A549 (cell line): Measurements from ENCODE around the gene LCE1F. TPM values are rescaled to one million over a fixed set of nuclear protein-coding genes. Genes with fewer than 3 reads are reported as not detected.

Experiments
- ATAC-seq, 2 experiments: fragments of 200-7000 bp in 1 of 2; fragments of >200 bp in 1 of 2; cut with Nextera tagmentation in 1 of 2; cut with Tn5 transposase in 1 of 2; 3 replicates each; pipeline versions ENCODE4 v1.8.0 to v1.9.1; 2018 to 2020; ENCODE audit warnings: mild to moderate bottlenecking in 1 of 2, moderate library complexity in 1 of 2
- CTCF ChIA-PET: fragments of 300-600 bp; sonication (Branson Sonifier 250); formaldehyde crosslinking; extraction: SDS; loops from one replicate; lab custom pipeline; 2021; ENCODE audit warnings: antibody characterized with exemption, inconsistent platforms; lab: Yijun Ruan, JAX
- POLR2A ChIA-PET: fragments of 350-600 bp; formaldehyde crosslinking; extraction: SDS; loops from one replicate; lab custom pipeline; 2021; ENCODE audit warnings: antibody characterized with exemption, inconsistent platforms; lab: Yijun Ruan, JAX
- DNase-seq, 2 experiments: peaks; one replicate each; pipeline versions ENCODE4 v3.0.0 to v3.0.0-alpha.2; 2011 to 2016; ENCODE audit warnings: low read depth in 1 of 2, low spot score in 1 of 2
- FAIRE-seq: peaks from 2 replicates; lab custom pipeline; 2011; peaks lifted over from hg19 to GRCh38; lab: Jason Lieb, UNC
- H3K27ac ChIP-seq, 2 experiments: fragments of >200 bp; sonication (Bioruptor Twin); formaldehyde crosslinking; 3 replicates each; pipeline ENCODE4 v1.5.1; 2016 to 2017
- H3K4me1 ChIP-seq: fragments of >200 bp; sonication (Bioruptor Twin); formaldehyde crosslinking; 3 replicates; pipeline ENCODE4 v1.6.1; 2016
- H3K4me2 ChIP-seq: fragments of >200 bp; sonication (Bioruptor Twin); formaldehyde crosslinking; 3 replicates; pipeline ENCODE4 v1.6.1; 2016
- H3K4me3 ChIP-seq: fragments of >200 bp; sonication (Bioruptor Twin); formaldehyde crosslinking; 3 replicates; pipeline ENCODE4 v1.5.1; 2016
- H3K9me3 ChIP-seq: fragments of >200 bp; sonication (Bioruptor Twin); formaldehyde crosslinking; 3 replicates; pipeline ENCODE4 v1.6.1; 2016
- ATOH8 ChIP-seq: fragments of 250-450 bp; sonication (Bioruptor Pico); IDR thresholded peaks from 2 replicates; pipeline ENCODE4 v1.5.0; 2020; ENCODE audit warnings: low read depth, mild to moderate bottlenecking, moderate library complexity
- CBX8 ChIP-seq: fragments of 200-600 bp; sonication (generic); IDR thresholded peaks from 2 replicates; pipeline ENCODE4 v1.6.1; 2016
- CHD4 ChIP-seq: fragments of 200-600 bp; sonication (generic); IDR thresholded peaks from 2 replicates; pipeline ENCODE4 v1.6.1; 2016; ENCODE audit warnings: antibody characterized with exemption, mild to moderate bottlenecking, borderline replicate concordance
- EP300 ChIP-seq, 2 experiments: fragments of >200 bp; sonication (Bioruptor Twin); formaldehyde crosslinking; IDR thresholded peaks; 2 replicates in 1 of 2; 3 replicates in 1 of 2; pipeline ENCODE4 v1.6.1; 2016 to 2017
- ESRRA ChIP-seq: fragments of 150-350 bp; IDR thresholded peaks from 2 replicates; pipeline ENCODE4 v1.6.1; 2014; ENCODE audit warnings: mild to moderate bottlenecking, low read length, borderline replicate concordance
- FOXS1 ChIP-seq: fragments of 250-450 bp; sonication (Bioruptor Pico); IDR thresholded peaks from 2 replicates; pipeline ENCODE4 v1.5.0; 2020; ENCODE audit warnings: mild to moderate bottlenecking, moderate library complexity
- HOXB5 ChIP-seq: fragments of 250-450 bp; sonication (Bioruptor Pico); IDR thresholded peaks from 2 replicates; pipeline ENCODE4 v1.5.0; 2020; ENCODE audit warnings: mild to moderate bottlenecking, moderate library complexity
- JUN ChIP-seq, 2 experiments: fragments of >200 bp; sonication (Bioruptor Twin); formaldehyde crosslinking; IDR thresholded peaks; 2 replicates in 1 of 2; 3 replicates in 1 of 2; pipeline ENCODE4 v1.6.1; 2016 to 2017
- JUNB ChIP-seq: fragments of >200 bp; sonication (Bioruptor Twin); formaldehyde crosslinking; IDR thresholded peaks from 2 replicates; pipeline ENCODE4 v1.6.1; 2016
- KDM1A ChIP-seq: fragments of 200-600 bp; sonication (generic); IDR thresholded peaks from 2 replicates; pipeline ENCODE4 v1.6.1; 2016; ENCODE audit warnings: low read depth, mild to moderate bottlenecking
- NPAS2 ChIP-seq: fragments of 250-450 bp; sonication (Bioruptor Pico); IDR thresholded peaks from 2 replicates; pipeline ENCODE4 v1.8.0; 2022; ENCODE audit warnings: mild to moderate bottlenecking, moderate library complexity, borderline replicate concordance
- POLR2AphosphoS2 ChIP-seq: conservative IDR thresholded peaks from 2 replicates; pipeline ENCODE4 v1.6.1; 2012; ENCODE audit warnings: low read length, improper control_type of control experiment, inconsistent platforms
- USF2 ChIP-seq: fragments of 450-650 bp; IDR thresholded peaks from 2 replicates; pipeline ENCODE4 v1.6.1; 2014; ENCODE audit warnings: antibody characterized with exemption
- whole genome bisulfite sequencing: methylation state at CpG from one replicate; pipeline ENCODE4 v1.1.6; 2017; ENCODE audit errors: missing lambda C conversion rate; 5-methylcytosine and 5-hydroxymethylcytosine counted together
- polyA plus RNA-seq, 4 experiments: library from polyadenylated mRNA; depleted of rRNA in 3 of 4; stranded (reverse); fragments of >200 nt; fragmentation: RNase III in 1 of 4; extraction: RNeasy Plus Mini Kit Qiagen cat#74134 plus additional on column Dnase treatment in 1 of 4; gene quantifications; 2 replicates in 3 of 4; 3 replicates in 1 of 4; pipeline ENCODE4 v1.2.3, GENCODE V29; 2011 to 2017
- TF ChIP-seq, protein P1 (sequence below): IDR thresholded peaks from 2 replicates; pipeline ENCODE4 v1.6.1; 2012
- TF ChIP-seq, protein P2 (sequence below): fragments of >200 bp; sonication (Bioruptor Twin); formaldehyde crosslinking; IDR thresholded peaks from 3 replicates; pipeline ENCODE4 v1.5.1; 2016
- TF ChIP-seq, protein P3 (sequence below): fragments of >200 bp; sonication (Bioruptor Twin); formaldehyde crosslinking; IDR thresholded peaks from 3 replicates; pipeline ENCODE4 v1.6.1; 2016

LCE1F gene
- polyA plus RNA-seq, 2 of the 4 experiments (the other 2 are of a cell fraction): not detected

GRCh38 chr1:152739841-152740240 is 35.1 kb upstream of the LCE1F start (continued):
- no peak for TF ChIP-seq ATOH8 (CRISPR knock-in tag)
- TF ChIP-seq ESRRA: no peak

- ChIA-PET POLR2A (no interaction called here), CTCF (interaction anchor here (0.7 to 1.2 kb wide), 2 partner anchors 24 to 520 kb away, joined by 3 read pairs; no protein-coding TSS in a partner anchor)
- Histone ChIP-seq H3K4me3 (no peak overlapping the region), H3K9me3 (no peaks in the 10 kb centered on the region), H3K4me2 (no peak overlapping the region), H3K27ac (no peak overlapping the region), H3K4me1 (no peaks in the 10 kb centered on the region)
- DNase-seq (no peak), ATAC-seq (no peak), FAIRE-seq (no peak)
- TF ChIP-seq KDM1A (no peak), ATOH8 (CRISPR knock-in tag) (no peak), EP300 (IDR thresholded peaks at IDR 0.05) (no peak), JUN (IDR thresholded peaks at IDR 0.05) (no peak), JUNB (no peak), NPAS2 (CRISPR knock-in tag) (no peak), POLR2AphosphoS2 (no peak), CHD4 (no peak), FOXS1 (CRISPR knock-in tag) (no peak), CBX8 (no peak)
- TF ChIP-seq, protein P1, sequence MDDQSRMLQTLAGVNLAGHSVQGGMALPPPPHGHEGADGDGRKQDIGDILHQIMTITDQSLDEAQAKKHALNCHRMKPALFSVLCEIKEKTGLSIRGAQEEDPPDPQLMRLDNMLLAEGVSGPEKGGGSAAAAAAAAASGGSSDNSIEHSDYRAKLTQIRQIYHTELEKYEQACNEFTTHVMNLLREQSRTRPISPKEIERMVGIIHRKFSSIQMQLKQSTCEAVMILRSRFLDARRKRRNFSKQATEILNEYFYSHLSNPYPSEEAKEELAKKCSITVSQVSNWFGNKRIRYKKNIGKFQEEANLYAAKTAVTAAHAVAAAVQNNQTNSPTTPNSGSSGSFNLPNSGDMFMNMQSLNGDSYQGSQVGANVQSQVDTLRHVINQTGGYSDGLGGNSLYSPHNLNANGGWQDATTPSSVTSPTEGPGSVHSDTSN: no peak
These were observed 33.3 kb upstream of the LCE1F start for GRCh38 chr1:152741656-152742055.

DNA sequence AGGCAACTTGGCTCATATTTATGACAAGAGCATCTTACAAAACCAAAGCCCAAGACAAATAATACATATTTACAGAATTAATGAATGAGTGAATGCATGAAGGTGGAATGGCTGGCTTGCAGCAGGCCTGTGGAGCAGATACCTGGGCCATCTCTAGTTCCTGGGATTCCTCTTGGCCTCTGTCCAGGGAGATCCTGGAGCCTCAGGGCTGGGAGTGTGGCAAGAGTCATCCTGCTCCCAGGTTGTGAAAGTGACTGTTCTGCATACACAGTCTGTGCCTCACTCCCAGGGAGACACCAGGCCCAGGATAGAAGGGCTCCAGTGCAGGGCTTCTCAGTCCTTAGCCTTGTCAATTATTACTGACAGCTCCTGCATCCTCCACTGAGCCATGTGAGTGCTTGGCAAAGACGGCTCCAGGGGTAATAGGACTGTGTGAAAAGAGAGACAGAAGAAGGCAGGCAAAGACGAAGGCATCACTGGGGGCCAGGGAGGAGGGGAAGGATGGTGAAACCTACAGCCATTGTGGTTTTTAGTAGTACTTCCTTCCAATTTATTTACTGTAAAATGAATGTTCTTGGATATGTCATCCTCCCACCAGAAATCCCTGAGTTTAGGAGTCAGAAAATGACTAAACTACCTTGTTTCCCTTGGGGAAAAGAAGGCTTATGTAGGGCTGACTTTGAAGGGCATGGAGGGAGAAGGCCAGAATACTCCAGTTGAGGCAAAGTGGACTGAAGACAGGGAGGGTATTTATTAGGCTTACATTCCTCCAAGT is 31.4 kb upstream of the LCE1F start:
- Histone ChIP-seq H3K27ac (no peak overlapping the region), H3K9me3 (no peaks in the 10 kb centered on the region), H3K4me2 (no peak overlapping the region), H3K4me3 (no peak overlapping the region), H3K4me1 (no peaks in the 10 kb centered on the region)
- CTCF ChIA-PET: interaction anchor here (0.6 to 1.6 kb wide), 2 partner anchors 12 to 233 kb away, joined by 3 to 4 read pairs; no protein-coding TSS in a partner anchor
- POLR2A ChIA-PET: no interaction called here
- TF ChIP-seq, protein P2, sequence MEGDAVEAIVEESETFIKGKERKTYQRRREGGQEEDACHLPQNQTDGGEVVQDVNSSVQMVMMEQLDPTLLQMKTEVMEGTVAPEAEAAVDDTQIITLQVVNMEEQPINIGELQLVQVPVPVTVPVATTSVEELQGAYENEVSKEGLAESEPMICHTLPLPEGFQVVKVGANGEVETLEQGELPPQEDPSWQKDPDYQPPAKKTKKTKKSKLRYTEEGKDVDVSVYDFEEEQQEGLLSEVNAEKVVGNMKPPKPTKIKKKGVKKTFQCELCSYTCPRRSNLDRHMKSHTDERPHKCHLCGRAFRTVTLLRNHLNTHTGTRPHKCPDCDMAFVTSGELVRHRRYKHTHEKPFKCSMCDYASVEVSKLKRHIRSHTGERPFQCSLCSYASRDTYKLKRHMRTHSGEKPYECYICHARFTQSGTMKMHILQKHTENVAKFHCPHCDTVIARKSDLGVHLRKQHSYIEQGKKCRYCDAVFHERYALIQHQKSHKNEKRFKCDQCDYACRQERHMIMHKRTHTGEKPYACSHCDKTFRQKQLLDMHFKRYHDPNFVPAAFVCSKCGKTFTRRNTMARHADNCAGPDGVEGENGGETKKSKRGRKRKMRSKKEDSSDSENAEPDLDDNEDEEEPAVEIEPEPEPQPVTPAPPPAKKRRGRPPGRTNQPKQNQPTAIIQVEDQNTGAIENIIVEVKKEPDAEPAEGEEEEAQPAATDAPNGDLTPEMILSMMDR: no peak
- TF ChIP-seq, protein P3, sequence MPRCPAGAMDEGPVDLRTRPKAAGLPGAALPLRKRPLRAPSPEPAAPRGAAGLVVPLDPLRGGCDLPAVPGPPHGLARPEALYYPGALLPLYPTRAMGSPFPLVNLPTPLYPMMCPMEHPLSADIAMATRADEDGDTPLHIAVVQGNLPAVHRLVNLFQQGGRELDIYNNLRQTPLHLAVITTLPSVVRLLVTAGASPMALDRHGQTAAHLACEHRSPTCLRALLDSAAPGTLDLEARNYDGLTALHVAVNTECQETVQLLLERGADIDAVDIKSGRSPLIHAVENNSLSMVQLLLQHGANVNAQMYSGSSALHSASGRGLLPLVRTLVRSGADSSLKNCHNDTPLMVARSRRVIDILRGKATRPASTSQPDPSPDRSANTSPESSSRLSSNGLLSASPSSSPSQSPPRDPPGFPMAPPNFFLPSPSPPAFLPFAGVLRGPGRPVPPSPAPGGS: no peak
- TF ChIP-seq ESRRA (no peak), HOXB5 (CRISPR knock-in tag) (no peak), USF2 (no peak)
- TF ChIP-seq, protein P1: no peak
- ATAC-seq: peak; percentile 33 to 39; a peak in 2 of 6 replicates
- peak in 1 of 2 experiments; percentile 10 for DNase-seq
- WGBS: 10% methylated on average over 2 of the region's 2 CpGs
- no peak for FAIRE-seq
